Testis (tissue), 2 donors: ENCODE measurements around the gene EXOC3L4.

ENCODE experiments used
- CTCF ChIP-seq, 3 experiments: fragments of 450-650 bp in 2 of 3; fragments of 200-600 bp in 1 of 3; sonication (generic) in 1 of 3; IDR thresholded peaks; one replicate each; pipeline ENCODE4 v1.5.1; 2016 to 2019; ENCODE audit warnings: antibody characterized with exemption in 3 of 3, mild to moderate bottlenecking in 2 of 3, moderate library complexity in 1 of 3
- POLR2A ChIP-seq: fragments of 450-650 bp; IDR thresholded peaks from one replicate; pipeline ENCODE4 v1.6.1; 2017; ENCODE audit warnings: antibody characterized with exemption, mild to moderate bottlenecking, moderate library complexity

- TF ChIP-seq CTCF (IDR thresholded peaks at IDR 0.05) (no peak), POLR2A (no peak)
These were observed 22.8 kb upstream of the EXOC3L4 start for GRCh38 chr14:103071544-103072251.
